Subcutaneous abdominal adipose tissue (tissue), 5 donors: Measurements from ENCODE around the gene GPR3.

ENCODE experiments used
- H3K27ac ChIP-seq: one replicate; pipeline ENCODE4 v1.7.0; 2013; ENCODE audit warnings: low read depth, mild to moderate bottlenecking, inconsistent platforms, low read length, moderate library complexity
- H3K27me3 ChIP-seq, 5 donors: one replicate each; pipeline ENCODE4 v1.7.0; 2013; ENCODE audit warnings: low read length in 5 of 5, inconsistent platforms in 1 of 5; ENCODE audit not compliant: control insufficient read depth in 5 of 5, insufficient read depth in 4 of 5
- H3K36me3 ChIP-seq, 5 donors: one replicate each; pipeline ENCODE4 v1.7.0; 2013; ENCODE audit warnings: low read length in 5 of 5; ENCODE audit not compliant: control insufficient read depth in 5 of 5, insufficient read depth in 5 of 5
- H3K4me1 ChIP-seq, 5 donors: one replicate each; pipeline ENCODE4 v1.7.0; 2013; ENCODE audit warnings: low read length in 5 of 5, mild to moderate bottlenecking in 3 of 5, moderate library complexity in 1 of 5; ENCODE audit not compliant: control insufficient read depth in 5 of 5, insufficient read depth in 5 of 5
- H3K4me3 ChIP-seq, 5 donors: one replicate each; pipeline ENCODE4 v1.7.0; 2013; ENCODE audit warnings: low read length in 5 of 5, low read depth in 1 of 5
- H3K9ac ChIP-seq, 5 donors: one replicate each; pipeline ENCODE4 v1.7.0; 2013; ENCODE audit warnings: low read length in 5 of 5, mild to moderate bottlenecking in 4 of 5, moderate library complexity in 3 of 5
- H3K9me3 ChIP-seq, 5 donors: one replicate each; pipeline ENCODE4 v1.7.0; 2013; ENCODE audit warnings: low read length in 5 of 5; ENCODE audit not compliant: control insufficient read depth in 5 of 5
- donor health status: healthy.
- donor health status: healthy.
- donor health status: healthy.
- donor health status: healthy.
- donor health status: healthy.

Gene GPR3

GRCh38 chr1:27358928-27359313 is 33.5 kb upstream of the GPR3 start:
- no peak overlapping the region for H3K9ac ChIP-seq

GRCh38 chr1:27359822-27360158 is 32.6 kb upstream of the GPR3 start:
- no peak overlapping the region for H3K4me3 ChIP-seq
- H3K27ac ChIP-seq: no peak overlapping the region
- H3K9ac ChIP-seq: no peak overlapping the region
- H3K36me3 ChIP-seq: peaks cover 0 to 95% (median 88%) of the 10 kb centered on the region in 5 donors
- no peaks in the 10 kb centered on the region for H3K9me3 ChIP-seq
- peaks cover 0 to 31% (median 20%) of the 10 kb centered on the region in 5 donors for H3K4me1 ChIP-seq
- no peaks in the 10 kb centered on the region for H3K27me3 ChIP-seq

More at GRCh38 chr1:27358928-27359313, 33.5 kb upstream of the GPR3 start:
- Histone ChIP-seq H3K36me3 (peaks cover 0 to 90% (median 87%) of the 10 kb centered on the region in 5 donors), H3K4me1 (peaks cover 0 to 23% (median 17%) of the 10 kb centered on the region in 5 donors), H3K4me3 (no peak overlapping the region), H3K27me3 (no peaks in the 10 kb centered on the region), H3K9me3 (no peaks in the 10 kb centered on the region), H3K27ac (no peak overlapping the region)

GRCh38 chr1:27360159-27361043 is 32.0 kb upstream of the GPR3 start:
- H3K27me3 ChIP-seq: no peaks in the 10 kb centered on the region
- H3K9me3 ChIP-seq: no peaks in the 10 kb centered on the region
- no peak overlapping the region for H3K9ac ChIP-seq
- peaks cover 0 to 91% (median 83%) of the 10 kb centered on the region in 5 donors for H3K36me3 ChIP-seq
- H3K4me3 ChIP-seq: peak overlapping the region in 1 of 5 donors; percentile 47
- no peak overlapping the region for H3K27ac ChIP-seq
- H3K4me1 ChIP-seq: peaks cover 4 to 37% (median 27%) of the 10 kb centered on the region in 5 donors

DNA sequence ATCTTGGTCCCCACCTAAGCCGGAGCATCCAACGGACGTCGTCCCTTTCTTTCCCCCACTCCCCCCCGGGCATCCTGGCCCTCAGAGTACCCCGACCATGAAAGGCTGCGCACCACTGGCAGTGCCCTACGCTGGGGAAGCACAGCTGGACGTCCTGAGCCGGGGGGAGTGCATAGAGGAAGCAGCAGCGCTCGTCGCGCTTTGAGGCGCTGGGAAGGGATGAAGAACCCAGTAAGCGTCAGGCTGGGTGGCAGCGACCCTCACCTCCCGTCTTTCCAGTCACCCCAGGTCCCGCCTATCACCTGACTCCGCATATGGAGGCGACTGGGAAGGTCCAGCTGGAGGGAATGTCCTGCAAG is 31.4 kb upstream of the GPR3 start:
- H3K27ac ChIP-seq: no peak overlapping the region
- no peaks in the 10 kb centered on the region for H3K9me3 ChIP-seq
- peak overlapping the region in 1 of 5 donors; percentile 47 for H3K4me3 ChIP-seq
- H3K36me3 ChIP-seq: peaks cover 0 to 85% (median 77%) of the 10 kb centered on the region in 5 donors
- no peaks in the 10 kb centered on the region for H3K27me3 ChIP-seq
- peaks cover 4 to 39% (median 27%) of the 10 kb centered on the region in 5 donors for H3K4me1 ChIP-seq
- no peak overlapping the region for H3K9ac ChIP-seq

DNA sequence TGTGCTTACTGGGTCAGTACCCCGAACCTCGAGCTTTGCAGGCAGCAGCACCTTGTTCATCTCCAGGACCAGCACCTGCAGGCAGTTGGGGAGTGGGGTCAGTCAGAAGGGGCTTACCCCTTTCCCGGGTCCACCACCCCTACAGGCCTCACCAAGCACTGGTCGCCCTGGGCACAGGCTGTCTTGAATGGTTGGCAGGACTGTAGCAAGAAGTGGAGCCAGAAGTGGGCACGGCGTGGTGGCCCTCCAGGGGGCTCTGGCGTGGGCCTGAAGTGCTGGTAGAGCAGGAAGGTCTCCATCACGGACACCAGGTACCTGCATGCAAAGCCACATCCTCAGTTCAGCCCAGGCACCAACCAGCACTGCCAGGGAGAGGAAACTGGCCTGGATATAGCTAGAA is 30.9 kb upstream of the GPR3 start:
- no peak overlapping the region for H3K4me3 ChIP-seq
- H3K36me3 ChIP-seq: peaks cover 0 to 79% (median 71%) of the 10 kb centered on the region in 5 donors

DNA sequence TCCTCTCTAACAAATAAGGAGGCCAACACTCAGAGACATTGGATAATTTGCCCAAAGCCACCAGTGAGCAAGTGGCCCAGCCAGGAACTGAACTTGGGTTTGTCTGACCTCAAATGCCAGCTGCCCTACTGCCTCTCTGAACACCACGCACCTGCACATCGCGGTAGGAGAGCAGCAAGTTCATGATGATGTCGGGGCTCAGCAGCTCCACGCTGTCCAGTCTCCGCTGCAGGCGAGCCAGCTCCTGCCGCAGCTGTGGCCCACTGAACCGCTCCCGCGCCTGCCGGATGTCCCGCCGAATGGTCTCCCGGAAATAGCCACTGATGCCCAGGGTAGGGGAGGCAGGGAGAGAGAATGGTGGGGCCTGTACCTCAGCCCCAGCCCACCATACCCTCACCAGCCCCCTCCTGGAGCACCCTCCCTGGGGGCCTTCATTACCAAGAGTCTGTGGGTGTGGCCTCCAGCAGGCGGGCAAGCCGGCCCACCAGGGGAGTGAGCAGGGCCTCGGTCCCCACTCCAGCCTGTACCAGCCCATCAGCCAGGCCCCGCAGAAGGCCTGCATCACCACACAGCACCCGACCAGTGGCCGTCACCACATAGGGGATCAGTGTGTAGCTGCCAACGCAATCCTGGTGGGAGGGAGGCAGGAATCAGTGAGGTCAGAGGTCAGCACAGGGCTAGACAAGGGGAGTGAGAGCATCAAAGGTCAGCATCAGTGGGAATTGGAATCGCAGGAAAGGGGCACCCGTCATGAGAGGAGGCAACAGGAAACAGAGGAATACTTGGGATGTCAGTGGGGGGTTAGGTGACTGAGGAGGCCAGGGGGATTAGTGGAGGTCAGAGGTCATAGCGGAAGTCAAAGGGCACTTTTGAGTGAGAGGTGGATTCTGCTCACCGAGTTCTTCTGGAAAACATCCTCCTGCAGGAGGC is 28.4 kb upstream of the GPR3 start:
- Histone ChIP-seq H3K9ac (peak overlapping the region in 1 of 5 donors; percentile 59), H3K27ac (no peak overlapping the region), H3K27me3 (no peaks in the 10 kb centered on the region), H3K4me3 (no peak overlapping the region), H3K4me1 (peaks cover 12 to 52% (median 33%) of the 10 kb centered on the region in 5 donors), H3K9me3 (no peaks in the 10 kb centered on the region), H3K36me3 (peaks cover 0 to 56% (median 50%) of the 10 kb centered on the region in 5 donors)

More for the DNA sequence above, 30.9 kb upstream of the GPR3 start:
- H3K27me3 ChIP-seq: no peaks in the 10 kb centered on the region
- H3K9me3 ChIP-seq: no peaks in the 10 kb centered on the region
- H3K27ac ChIP-seq: no peak overlapping the region
- H3K9ac ChIP-seq: no peak overlapping the region
- peaks cover 4 to 41% (median 27%) of the 10 kb centered on the region in 5 donors for H3K4me1 ChIP-seq

DNA sequence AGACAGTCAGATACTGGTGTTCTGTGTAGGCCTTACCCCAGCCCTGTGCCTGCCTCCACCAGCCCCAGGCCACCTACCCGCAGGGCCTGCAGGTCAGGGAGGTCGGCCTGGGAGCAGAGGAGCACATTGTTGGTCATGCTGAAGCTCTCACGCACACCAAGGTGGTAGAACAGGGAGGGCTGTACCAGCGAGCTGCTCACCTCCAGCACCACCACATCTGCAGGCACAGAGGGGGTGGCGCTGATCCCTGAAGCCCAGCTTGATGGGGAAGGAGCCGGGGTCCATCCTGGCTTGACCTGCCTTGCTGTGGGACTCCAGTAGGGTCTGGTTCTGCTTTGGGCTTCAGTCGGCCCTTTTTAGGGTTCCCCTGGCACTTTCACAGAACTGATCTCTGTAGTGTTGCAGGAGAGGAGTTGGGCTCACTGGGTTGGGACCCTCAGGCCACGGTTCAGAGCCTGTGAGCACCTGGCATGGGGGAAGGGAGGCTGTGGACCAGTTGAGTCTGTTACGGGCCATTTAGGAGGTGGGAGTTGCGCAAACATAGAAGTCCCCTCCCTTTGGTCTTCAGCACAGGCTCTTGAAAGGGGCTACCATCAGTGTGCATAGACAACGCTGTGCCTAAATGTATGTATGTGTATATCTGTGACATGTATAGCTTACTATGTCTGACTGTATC is 27.6 kb upstream of the GPR3 start:
- Histone ChIP-seq H3K9me3 (no peaks in the 10 kb centered on the region), H3K4me3 (peak overlapping the region; percentile 77 to 81 (median 79)), H3K9ac (peak overlapping the region in 3 of 5 donors; percentile 21 to 93 (median 59)), H3K27me3 (no peaks in the 10 kb centered on the region), H3K27ac (peak overlapping the region; percentile 93), H3K4me1 (peaks cover 12 to 52% (median 31%) of the 10 kb centered on the region in 5 donors), H3K36me3 (peaks cover 0 to 48% (median 42%) of the 10 kb centered on the region in 5 donors)

DNA sequence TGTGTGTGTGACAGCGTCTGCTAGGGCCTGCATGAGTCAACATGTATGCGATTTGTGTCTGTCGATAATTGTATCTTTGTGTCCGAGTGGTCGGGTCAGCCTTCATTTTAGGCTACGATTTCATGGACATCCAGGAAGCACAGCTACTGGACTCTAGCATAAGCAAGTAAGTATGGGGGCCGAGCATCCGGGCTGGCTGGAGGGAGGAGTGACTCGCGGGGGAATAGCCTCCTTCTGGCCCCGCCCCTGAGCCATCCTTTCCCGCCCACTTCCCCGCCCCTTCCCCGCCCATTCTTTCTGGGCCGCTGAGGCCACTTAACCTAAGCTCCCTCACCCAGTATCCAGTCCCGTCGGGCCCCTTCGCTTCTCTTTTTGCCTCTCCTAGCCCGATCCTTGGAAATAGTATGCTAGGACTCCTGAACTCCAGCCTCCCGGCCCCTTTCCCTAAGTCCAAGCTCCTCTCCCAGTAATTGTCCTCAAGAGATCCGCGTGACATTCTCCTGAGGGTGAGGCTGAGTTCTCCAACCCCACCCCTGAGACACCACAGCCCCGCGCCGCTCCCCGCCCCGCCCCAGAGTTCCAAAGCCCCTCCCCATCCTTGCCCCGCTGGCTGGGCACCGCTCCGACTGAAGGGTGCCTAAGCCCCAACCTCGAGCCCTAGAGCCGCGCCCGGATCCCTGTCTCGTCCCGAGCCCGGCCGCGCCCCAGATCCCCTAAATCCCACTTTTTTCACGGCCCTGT is 26.9 kb upstream of the GPR3 start:
- peak overlapping the region in 4 of 5 donors; percentile 81 to 93 (median 84) for H3K9ac ChIP-seq
- no peaks in the 10 kb centered on the region for H3K27me3 ChIP-seq
- H3K36me3 ChIP-seq: peaks cover 0 to 43% (median 37%) of the 10 kb centered on the region in 5 donors
- H3K27ac ChIP-seq: peak overlapping the region; percentile 93
- peaks cover 12 to 45% (median 29%) of the 10 kb centered on the region in 5 donors for H3K4me1 ChIP-seq
- H3K9me3 ChIP-seq: no peaks in the 10 kb centered on the region
- peak overlapping the region; percentile 77 to 81 (median 79) for H3K4me3 ChIP-seq

GRCh38 chr1:27366113-27366410 is 26.4 kb upstream of the GPR3 start:
- peak overlapping the region in 4 of 5 donors; percentile 81 to 93 (median 84) for H3K9ac ChIP-seq
- H3K4me3 ChIP-seq: peak overlapping the region; percentile 77 to 81 (median 79)
- H3K9me3 ChIP-seq: no peaks in the 10 kb centered on the region
- no peaks in the 10 kb centered on the region for H3K27me3 ChIP-seq
- H3K36me3 ChIP-seq: peaks cover 0 to 38% (median 32%) of the 10 kb centered on the region in 5 donors
- H3K27ac ChIP-seq: peak overlapping the region; percentile 93
- H3K4me1 ChIP-seq: peaks cover 12 to 43% (median 29%) of the 10 kb centered on the region in 5 donors
